Activated T-cell treated with anti-CD3 and anti-CD28 coated beads for 24 hours (primary cell): ENCODE measurements around the gene SWT1.

Experiments
- DNase-seq: peaks from one replicate; pipeline ENCODE4 v3.0.0-alpha.2; 2020; ENCODE audit warnings: low read depth

The SWT1 gene

GRCh38 chr1:185288435-185288834 is 131.5 kb downstream of the SWT1 start:
- no peak for DNase-seq

- no peak for DNase-seq
These were observed 132.9 kb downstream of the SWT1 start for GRCh38 chr1:185289880-185290279.

DNA sequence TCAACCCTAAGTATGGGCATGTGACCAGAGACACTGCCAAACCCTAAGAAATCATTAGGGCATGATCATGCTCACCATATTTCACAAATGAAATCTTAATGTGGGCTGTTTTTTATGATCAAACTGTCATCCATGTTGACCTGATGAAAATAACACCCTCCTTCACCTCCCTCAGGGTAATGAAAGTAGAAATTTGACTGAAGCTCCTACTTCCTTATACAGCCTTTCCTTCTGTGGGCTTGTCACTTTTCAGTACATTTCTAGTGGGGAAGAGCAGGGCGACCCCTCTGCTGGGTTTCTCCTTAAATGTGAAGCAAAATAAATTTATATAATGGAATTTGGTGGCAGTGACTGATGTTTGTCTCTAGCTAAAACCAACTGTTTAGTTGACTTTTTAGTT is 134.2 kb downstream of the SWT1 start:
- DNase-seq = no peak

- DNase-seq = no peak
These were observed 134.7 kb downstream of the SWT1 start for GRCh38 chr1:185291652-185292051.

- DNase-seq = no peak
These were observed 135.3 kb downstream of the SWT1 start for GRCh38 chr1:185292237-185292636.

DNA sequence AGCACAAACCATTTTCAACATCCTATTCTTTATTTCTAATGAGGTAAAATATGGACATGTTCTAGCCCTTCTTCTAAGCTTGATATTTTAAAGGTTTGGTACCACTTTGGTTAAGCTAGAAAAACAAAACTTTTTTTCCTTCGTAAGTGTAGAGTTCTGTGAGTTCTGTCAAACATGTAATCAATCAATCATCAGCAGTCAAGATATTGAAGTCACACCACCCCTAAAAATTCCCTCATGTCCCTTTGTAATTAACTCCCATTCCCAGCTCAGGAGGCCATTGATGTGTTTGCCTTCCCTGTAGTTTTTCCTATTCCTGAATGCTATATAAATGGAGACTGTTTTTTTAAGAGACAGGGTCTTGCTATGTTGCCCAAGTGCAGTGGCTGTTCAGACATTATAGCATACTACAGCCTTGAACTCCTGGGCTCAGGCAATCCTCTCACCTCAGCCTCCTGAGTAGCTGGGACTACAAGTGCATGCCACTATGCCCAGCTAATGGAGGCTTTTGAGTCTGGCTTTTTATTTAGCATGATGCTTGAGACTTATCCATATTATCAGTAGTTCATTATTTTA is 137.1 kb downstream of the SWT1 start:
- DNase-seq = no peak

DNA sequence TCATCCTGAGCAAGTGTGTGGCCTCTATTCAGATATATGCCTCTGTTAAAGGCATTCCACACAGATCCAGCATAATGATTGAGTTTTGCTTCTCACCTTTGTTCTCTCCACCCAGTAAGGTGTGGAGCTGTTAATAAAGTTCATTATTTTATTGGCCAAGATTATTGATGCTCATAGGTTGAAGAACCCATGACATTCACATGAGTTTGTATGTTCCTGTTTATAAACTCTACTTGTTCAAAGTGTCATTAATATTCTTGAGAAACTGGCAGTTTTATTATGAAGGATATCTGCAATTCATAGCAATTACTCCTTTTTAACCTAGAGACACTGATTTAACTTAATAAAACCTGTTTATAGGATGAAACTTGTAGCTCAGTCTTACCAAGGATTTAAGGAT is 138.1 kb downstream of the SWT1 start:
- no peak for DNase-seq

DNA sequence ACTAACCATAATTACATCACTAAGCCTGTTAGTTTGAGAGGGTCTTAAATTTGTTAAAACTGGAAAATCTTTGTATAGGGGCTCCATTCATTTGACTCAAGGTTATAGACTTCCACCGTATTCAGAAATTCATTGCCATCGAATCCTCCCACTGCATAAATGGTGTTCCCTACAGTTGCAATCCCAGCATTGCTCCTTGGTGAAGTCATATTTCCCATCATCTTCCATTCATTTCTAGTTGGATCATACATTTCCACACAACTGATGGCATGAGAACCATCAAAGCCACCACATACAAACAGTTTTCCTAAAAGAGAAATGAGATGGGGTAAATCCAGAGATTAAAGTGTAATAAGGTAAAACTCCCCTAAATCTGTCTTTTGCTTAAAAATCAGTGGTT is 141.0 kb downstream of the SWT1 start:
- no peak for DNase-seq

DNA sequence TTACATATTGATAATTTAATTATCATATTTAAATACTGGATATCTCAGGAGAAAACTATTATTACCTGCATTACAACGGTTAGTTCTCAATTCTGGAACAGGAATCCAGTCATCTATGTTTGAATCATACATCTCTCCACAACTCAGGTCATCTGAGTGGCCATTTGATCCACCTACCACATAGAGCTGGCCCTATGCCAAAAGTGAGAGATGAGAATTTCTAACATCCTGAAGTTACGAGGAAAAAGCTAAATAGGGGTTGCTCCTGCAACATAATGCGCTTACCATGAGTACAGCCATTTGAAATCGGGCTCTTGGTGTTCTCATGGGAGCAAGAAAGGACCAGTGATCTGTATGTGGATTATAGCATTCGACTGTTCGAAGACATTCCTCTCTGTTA is 143.2 kb downstream of the SWT1 start:
- DNase-seq = no peak

- DNase-seq = no peak
These were observed 148.5 kb downstream of the SWT1 start for GRCh38 chr1:185305419-185305818.

- DNase-seq = no peak
These were observed 151.2 kb downstream of the SWT1 start for GRCh38 chr1:185308126-185308525.

GRCh38 chr1:185309566-185309965 is 152.6 kb downstream of the SWT1 start:
- DNase-seq = no peak

DNA sequence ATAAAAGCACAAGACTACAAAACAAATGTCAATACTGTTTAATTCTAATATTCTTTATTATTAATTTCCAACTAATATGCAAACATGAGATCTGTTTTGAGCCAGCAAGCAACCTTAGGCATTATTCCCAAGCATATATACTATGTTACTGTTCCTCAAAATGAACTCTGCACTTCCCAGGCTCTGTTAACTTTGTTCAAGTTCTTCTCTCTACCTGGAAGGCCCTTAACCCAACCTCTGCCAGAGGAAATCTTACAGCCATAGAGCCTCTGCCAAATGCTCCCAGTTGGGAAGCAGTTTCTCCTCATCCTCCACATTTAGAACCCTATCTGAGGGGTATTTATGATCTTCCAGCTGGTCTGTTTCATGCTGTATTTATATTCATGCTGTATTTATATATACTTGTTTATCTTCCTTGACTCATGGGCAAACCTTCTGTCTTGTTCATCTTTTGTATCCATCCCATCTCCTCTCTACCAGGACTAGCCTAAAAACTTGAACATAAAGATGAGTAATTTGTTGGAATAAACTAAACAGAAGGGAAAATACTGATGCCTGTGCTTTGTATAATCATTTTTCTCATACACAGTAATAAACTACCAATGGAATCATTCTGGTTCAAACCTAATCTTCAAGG is 154.7 kb downstream of the SWT1 start:
- DNase-seq = no peak

DNA sequence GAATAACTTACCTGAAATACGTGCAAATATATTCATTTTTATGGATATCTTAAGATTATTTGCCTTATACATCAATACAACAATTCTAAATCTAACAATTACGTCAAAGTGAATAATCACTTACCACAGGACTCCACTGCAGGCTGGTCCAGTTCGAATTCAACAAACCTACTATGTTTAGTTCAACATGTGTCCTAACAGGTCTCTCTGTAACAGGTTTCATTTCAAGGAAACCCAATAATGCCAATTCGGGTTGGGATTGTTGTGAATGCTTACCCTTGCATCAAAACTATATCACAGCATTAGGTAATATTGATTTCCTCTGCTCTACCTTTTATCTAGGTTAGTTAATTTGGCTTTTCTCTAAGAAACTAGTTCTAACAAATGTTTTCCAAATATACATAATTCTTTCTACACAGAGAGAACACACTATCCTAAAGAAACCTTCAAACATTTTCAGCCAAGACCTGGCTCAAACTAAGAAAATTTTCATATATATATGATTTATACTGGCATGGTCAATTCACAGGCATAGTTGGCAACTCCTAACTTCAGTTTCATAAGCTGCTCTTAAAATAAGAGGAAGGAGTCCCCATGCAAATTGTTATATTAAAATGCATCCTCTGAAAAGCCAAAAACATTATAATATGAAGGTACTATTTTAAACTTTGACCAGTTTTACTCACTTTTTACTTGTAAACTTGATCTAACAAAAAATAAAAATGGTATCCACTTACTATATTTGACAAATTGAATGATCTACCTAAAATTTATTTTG is 155.6 kb downstream of the SWT1 start:
- no peak for DNase-seq

DNA sequence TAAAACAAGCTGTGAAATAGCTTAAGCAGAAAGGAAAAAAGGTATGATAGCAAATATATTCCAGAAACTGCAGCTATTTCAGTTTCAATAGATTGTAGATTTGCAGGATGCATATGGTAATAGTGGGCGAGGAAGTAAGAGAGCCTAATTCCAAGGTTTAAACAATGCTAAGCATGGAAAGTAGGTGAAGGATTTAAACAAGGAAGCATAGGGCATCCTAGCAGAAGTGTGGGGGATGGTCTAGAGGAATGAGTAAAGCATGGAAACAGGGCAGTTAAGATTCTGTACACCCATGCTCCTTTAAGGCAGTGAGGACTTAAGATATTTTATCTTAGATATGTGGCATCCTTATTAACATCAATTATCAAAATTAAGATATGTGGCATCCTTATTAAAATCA is 157.4 kb downstream of the SWT1 start:
- DNase-seq = no peak

DNA sequence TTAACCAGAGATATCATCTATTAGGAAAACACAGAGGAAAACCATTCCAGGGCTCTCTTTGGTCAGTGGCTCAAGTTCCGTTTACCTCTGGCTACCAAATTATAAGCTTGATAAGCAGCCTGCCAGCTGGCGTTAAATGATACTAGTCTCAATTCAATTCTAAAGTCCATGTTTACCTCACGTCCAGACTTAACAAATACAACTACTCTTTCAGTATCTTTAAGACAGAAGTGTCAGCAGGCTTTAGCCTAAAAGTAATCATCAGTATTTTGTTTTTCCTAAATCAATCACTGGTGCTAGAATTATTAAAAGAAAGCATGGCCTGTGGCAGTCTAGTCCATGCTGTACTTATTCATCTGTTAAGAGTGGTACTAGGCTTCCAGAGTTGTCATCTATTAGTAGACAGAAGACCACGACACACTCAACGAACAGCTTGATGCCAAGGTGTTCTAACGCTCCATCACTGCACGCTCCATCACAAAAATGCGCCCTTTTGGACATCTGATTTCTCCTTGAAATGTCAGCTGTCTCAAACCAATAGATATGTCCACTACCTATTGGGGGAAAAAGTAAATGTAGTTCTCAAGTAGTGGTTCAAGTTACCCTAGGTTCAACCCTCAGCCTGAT is 158.6 kb downstream of the SWT1 start:
- no peak for DNase-seq

DNA sequence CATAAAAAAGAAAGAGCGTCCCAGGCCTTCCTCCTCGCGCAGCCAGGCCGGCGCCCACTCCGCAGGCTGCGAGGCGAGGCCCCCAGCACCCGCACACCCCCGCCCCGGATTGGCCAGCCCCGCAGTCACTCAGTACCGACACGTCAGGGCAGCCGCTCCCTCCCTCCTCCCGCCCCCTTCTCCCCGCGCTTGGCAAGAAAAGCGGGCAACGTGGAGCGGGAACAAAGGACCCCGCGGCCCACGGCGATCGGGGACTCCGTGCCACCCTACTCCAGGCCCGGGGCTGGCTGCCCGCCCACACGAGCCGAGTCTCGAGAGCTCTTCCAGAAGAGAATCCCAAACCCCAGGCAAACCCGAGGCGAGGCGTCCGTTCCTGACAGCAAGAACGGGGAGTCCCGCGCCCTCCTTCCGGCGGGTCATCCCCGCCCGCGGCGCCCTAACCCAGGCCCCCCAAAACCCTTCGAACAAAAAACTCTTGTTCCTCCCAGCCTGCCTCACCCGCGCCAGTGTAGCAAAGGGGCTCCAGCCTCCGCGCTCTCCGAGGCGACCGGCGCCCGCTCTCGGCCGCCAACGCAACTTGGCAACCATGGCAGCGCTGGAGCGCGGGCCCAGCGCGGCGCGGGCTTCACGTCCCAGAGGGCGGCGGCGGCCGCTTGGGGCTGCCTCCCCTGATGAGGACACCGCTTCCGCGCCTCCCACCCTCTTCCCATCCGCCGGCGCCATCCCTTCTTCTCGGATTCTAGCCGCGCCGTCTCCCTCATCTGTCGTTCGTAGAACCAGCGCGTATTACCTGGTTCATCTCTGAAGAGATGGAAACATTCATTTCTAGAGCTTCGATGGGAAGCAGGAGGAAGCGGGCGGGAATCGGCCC is 159.4 kb downstream of the SWT1 start:
- peak; percentile 90 for DNase-seq

GRCh38 chr1:185317034-185317885 is 160.3 kb downstream of the SWT1 start, which contains the start of gene IVNS1ABP:
TSS of gene IVNS1ABP (minus strand) at chr1:185317243. CDS start at chr1:185309493, 7,750 bp downstream.
- peak; percentile 91 for DNase-seq

DNA sequence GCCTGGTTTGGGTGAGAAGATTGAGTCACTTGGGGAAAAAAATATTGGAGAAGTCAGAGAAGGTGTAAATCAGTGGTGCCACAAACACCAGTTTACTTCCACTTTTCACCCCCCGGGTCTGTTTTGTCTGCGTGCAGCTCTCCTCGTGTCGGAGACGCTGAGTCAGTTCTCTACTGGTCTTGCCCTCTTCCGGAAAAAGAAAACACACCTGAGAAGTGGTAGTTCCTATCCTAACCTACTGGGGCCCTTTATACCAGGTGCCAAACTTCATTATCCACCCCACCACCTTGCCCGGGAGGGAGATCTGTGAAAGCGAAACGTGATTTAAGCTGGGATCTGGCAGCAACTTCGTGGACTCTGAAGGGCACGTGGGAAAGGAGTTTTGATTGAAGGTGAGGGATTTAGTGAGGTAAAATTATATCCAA is 160.9 kb downstream of the SWT1 start:
- DNase-seq = peak; percentile 61

DNA sequence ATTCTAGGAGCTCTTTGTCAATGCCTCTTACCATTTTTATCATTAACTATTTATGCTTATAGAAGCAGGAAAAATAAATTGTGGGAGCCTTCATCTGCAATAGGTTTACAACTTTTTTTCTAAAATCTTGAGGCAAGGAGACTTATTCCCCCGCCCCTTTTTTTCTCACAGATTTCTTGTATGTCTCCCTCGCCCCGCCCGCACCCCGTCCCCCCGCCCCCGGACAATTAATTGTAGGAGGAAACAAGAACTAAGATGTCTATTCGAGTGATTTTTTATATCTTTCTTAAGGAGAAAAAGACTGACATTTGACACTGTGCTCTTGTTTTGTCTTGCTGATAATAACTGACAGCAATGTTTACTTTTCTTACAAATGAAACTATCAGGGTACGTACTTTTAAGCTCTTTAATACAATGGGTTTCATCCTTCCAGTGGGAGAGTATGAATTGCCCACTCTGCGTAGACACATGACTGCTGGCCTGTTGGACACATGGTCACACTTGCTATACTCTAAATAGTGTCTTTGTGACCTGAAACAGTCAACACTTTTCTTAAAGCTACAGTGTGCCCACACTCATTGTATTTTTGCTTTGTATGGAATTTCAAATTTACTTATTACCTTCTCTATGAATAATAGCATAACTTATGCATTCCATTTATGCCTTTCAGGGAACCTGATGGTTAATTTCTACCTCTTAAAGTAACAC is 161.6 kb downstream of the SWT1 start:
- DNase-seq = no peak
